ENCODE data around the gene KRT6A.
"Not testable (repeated sequence)": the region's sequence is repeated elsewhere in the genome, so short reads cannot be mapped to it uniquely, and the experiment has no call there.

Gene KRT6A

DNA sequence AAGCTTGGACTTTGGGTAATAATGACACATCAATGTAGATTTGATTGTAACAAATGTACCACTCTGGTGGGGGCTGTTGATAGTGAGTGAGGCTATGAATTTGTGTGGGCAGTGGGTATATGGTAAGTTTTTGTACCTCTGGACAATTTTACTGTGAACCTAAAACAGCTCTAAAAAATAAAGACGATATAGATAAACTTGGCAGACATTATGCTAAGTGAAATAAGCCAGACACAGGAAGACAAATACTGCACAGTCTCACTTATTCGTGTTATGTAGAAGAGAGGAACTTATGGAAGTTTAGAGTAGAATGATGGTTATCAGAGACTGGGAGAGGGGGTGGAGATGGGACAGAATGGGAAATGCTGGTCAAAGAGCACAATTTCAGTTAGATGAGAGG lies 28.2 kb downstream of the KRT6A start:
- no peak for DNase-seq (ENCODE audit: low read depth in 2 of 2)

DNA sequence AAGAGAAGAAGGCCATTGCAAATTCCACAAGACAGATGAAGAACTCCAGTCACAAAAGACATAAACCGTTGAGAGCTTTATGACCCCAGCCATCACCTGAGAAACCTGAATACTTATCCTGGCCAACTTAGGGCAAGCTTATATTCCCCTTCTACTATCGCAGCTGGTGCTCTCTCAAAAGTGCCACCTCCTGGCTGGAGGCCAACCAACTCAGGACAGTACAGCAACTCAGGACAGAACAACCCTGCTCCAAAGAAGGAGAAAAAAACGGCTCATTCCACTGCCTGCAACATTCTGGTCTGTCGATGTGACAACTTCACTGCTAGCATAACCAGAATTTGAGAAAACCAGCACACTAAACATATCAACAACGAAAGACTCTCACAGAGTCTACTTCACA lies 31.4 kb downstream of the KRT6A start:
- no peak for DNase-seq (ENCODE audit: low read depth in 2 of 2)

DNA sequence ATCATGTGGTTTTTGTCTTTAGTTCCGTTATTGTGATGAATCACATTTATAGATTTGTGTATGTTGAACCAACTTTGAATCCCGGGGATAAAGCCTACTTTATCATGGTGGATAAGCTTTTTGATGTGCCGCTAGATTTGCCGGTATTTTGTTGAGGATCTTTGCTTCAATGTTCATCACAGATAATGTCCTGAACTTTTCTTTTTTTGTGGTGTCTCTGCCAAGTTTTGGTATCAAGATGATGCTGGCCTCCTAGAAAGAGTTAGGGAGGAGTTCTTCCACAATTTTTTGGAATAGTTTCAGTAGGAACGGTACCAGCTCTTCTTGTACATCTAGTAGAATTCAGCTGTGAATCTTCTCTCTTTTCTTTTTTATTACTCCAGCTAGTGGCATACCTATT lies 34.2 kb downstream of the KRT6A start:
- DNase-seq (ENCODE audit: low read depth in 2 of 2): no peak

DNA sequence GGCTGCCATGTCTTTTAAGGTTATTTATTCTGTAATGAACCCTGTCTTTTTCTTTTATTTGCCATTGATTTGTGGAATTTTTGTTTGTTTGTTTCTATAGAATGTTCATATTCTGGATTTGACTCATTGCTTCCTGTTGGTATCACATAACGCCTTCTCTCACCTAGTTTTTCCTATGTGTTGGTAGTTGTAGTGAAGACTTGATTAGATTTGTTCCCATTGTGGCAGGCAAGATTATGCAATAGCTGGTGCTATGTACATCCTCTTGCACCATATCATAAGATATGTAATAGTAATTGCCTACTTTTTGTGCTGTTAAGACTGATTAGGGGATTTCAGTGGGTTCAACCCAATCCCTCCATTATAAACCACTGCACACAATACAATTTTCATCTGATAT lies 37.2 kb downstream of the KRT6A start:
- DNase-seq (ENCODE audit: low read depth in 2 of 2): no peak

DNA sequence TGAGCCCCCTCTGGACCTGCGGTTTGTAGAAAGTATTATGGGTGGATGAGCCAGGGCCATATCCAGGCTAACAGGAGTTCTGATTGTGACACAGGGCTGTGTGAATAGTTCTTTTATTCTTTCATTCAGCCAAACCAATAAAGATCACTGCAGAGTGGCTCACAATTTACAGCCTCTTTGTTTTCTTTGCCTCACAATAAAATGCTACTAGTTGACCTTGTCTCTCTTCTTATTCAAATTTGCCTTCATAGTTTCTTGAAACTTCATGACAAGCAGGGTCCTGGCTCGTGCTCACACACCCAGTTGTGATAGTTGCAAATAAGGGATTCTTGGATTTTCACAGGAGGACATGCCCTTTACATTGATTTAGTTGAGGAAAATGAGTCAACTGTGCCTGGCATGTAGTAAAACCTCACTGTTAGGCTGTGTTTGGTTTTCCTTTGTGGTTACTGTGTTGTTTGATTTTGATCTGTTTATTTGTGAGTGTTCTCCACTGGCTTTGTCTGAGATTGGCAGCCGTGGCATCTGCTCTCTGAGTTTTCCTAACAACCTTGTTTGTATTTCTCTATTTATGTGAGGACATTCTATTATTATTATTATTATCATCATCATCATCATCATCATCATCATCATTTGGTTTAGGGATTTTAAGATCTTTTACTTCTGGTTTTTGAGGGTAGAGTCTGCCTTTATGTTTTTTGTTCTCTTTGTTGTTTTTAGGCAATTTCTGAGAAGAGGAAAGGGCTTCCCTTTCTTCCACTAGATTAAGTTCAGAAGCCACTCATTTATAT lies 38.5 kb downstream of the KRT6A start:
- no peak for DNase-seq (ENCODE audit: low read depth in 2 of 2)

DNA sequence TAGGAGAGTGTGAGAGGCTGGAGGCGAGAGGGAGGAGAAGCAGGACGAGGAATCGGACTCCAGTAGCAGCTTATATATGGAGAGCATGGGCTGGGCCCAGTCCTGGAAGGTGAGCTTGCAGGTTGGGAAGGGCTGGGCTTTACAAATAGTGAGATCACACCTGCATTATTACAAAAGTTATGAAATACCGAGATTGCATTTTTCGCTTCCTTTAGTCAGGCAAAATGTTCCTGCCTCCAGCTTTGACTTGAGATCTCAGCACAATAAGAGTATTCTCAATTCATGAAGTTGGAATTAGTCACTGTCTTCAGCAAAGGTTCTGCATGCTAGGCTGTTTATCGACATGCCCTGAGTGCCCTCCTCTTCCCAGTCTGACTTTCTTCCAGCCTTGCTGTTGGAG lies 41.0 kb downstream of the KRT6A start, which contains the start of gene KRT6B:
KRT6B (minus strand) TSS at position 46 of the 400 bp plus-strand sequence. CDS start 68 bp downstream, outside the sequence.
- DNase-seq (ENCODE audit: low read depth in 2 of 2): no peak

DNA sequence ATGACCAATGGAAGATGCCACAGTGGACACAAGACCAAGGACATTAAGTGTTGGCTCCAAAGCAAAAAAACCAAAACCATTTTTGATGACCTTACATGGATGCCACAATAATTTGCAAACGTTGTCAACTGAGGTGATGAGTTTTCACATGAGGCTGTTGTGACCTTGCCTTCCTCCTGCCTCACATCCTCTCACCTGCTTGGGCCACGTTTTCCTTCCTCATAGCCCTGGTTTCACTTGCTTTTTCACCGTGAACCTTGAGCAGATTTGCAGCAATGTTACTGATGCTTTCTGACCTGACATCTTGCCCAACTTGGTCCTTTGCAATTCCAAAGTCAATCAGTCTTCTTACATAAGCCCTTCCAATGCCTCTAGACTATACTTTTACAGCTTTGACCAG lies 44.8 kb downstream of the KRT6A start:
- DNase-seq (ENCODE audit: low read depth in 2 of 2): no peak

DNA sequence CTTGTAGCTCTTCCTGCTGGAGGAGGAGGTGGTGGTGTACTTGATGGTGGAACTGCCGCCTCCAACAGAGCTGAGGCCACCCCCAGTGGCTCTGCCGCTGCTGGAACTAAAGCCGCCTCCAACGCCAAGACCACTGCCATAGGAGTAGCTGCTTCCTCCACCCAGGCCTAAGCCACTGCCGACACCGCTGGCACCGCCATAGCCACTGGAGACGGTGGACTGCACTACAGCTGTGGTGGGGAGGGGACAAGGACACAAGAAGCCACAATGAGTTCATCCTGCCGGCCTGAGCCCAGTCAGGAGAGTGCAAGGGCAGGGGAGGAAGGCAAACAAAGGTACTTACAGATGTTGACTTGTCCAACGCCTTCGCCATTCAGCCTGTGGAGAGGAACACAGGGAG lies 45.9 kb downstream of the KRT6A start:
- DNase-seq (ENCODE audit: low read depth in 2 of 2): not testable (repeated sequence)

DNA sequence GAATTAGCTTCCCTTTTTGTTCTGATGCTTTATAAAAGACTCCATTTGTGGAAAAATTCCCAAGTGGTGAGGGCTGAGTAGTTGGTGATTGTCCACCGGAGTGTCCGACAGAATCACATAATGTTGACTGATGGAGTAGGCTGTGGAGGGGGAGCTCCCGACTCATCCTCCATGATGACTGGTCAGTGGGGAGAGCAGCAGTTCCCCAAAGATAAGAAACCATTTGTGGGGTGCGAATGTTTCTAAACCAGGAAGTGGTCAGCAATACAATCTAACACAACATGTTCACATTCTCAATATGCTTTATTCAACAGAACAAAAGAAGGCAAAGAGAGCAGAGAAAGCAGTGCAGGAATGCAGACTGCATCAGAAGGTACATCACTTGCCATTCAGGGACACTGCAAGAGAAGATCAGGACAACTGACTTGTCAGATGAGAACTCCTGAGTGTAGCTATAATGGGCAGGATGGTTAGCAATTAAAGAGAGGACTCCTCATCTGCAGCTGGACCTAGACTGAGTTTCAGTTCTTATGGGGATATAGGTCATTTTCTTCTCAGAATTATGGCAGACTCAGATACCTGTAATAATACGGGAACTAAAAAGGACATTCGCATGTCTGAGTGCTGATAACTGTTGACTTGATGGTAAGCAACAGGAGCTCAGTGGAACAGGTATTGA lies 46.6 kb downstream of the KRT6A start:
- DNase-seq (ENCODE audit: low read depth in 2 of 2): no peak

DNA sequence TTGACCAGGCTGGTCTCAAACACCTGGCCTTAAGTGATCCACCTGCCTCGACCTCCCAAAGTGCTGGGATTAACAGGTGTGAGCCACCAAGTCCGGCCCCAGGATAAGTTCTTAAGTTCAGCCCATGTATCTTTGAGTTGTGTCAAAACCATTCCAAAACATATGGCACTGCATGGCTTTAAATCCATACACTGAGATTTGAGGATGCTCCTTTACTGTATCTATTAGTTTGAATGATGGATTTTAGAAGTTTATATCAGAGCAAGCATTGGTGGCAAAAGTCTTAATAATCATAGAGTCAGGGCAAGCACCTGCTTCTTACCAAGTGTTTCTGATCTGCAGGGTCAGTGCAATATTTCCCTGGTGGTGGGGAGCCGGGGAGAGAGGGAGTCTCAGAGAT lies 47.2 kb downstream of the KRT6A start:
- no peak for DNase-seq (ENCODE audit: low read depth in 2 of 2)

DNA sequence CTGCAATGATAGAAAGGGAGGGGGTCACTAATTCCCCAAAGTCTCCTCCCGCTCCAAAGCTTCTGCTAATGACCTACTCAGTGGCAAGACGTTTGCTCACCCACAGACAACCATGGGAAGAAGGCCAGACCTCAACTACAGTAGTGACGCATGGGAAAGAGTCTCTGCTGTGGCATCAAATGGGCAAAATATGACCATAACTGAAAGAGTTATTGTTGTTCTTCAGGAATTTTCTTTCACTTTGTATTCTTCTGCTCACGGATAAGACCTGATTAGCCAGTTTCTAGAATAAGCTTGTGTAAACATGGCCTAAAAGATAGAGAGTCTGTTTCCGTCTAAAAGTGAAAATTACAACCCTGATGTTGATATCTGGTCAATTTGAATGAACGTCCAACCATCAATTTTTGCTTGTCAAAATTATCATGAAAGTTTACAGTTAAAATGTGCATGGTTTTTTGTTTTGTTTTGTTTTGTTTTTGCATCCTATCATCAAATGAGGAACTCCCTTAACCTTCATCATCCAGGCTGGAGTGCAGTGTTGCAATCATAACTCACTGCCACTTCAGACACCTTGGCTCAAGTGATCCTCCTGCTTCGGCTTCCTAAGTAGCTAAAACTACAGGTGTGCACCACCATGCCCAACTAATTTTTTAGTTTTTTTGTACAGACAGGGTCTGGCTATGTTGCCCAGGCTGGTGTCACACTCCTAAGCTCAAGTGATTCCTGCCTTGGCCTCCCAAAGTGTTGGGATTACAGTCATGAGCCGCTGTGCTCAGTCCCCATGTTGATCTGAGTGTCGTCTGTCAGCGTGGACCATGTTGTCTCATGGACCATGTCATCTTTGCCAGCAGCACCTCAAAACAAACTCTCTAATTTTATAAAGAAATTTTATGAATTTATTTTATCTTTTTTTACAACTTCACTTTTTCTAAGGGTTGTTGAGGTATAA lies 48.1 kb downstream of the KRT6A start:
- no peak for DNase-seq (ENCODE audit: low read depth in 2 of 2)

DNA sequence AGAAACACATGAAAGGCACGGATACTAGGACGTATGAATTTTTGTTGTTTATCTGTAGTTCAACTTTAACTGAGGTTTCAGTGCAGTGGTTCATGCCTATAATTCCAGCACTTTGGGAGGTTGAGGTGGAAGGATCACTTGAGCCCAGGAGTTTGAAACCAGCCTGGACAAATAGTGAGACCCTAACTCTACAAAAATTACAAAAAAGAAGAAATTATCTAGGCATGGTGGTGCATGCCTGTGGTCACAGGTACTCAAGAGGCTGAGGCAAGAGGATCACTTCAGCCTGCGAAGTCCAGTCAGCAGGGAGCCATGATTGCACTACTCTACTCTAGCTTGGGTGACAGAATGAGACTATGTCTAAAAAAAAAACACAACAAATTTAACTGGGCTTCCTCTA lies 49.1 kb downstream of the KRT6A start:
- no peak for DNase-seq (ENCODE audit: low read depth in 2 of 2)

DNA sequence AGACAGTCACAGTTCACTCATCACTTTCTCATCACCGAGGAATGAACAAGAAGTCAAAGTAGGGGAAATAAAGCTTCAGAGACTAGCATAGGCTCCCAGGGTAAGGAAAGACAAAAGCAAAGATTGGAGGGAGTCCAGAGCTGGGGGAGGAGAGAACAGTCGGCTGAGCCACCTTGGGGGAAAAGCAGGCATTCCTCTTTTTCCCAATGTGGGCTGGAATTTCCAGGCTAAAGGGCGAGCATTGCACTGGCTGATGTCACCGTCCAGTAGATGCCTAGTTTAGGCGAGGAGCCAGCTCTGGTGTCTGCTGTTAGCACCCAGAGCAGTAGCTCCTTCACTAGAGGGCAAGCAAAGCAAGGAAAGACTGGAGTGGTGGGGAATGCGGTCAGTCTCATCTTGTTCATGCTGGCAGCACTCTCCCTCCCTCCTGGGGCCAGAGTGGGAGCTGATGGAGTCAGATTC lies 50.4 kb downstream of the KRT6A start:
- no peak for DNase-seq (ENCODE audit: low read depth in 2 of 2)

DNA sequence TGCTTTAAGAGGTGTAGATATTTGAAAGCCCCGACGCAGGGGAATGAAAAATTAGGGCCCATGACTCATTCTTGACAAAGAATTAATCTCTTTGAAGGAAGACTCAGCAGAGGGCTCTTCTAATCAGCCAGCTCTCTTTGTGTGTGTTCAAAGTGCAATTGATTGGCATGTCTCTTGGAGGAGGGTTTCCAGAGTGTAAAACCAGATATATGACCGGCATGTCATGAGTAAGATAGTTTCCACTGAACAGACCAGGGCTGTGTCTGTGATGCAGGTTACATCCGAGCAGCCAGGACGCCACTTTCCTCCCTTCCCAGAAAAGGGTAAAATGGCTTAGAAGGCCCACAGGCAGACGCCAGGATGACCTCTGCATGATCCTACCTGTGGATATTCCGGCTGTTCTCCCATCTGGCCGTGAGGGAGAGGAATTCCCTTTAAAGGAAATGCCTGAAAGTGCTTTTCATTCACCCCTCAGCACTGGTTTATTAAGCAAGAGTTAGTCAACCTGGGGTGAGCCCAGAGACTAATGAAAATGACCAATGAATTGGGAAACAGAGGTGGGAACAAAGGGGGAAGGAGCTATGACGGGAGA lies 51.6 kb downstream of the KRT6A start:
- DNase-seq (ENCODE audit: low read depth in 2 of 2): no peak

DNA sequence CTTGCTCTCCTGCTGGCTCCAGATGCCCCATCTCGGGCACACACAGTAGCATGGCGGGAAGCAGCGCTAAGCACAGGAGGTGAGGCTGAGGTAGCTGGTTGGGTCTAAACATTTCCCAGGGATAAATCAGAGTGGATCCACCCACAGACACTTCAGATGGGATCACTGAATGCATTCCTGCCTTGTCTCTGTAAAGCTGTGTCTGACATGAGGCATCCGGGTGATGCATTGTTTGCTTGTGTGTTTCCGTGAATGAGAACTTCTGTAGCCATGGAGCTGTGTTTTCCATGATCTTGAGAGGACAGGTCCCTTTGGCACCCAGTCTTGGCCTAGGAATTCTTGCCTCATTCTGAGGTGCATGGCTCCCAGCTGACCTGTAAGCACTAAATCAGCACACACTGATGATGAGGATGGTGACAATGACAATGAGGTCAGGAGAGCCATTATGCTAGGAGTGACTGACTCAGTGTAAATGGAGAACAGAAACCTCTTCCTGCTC lies 52.2 kb downstream of the KRT6A start:
- DNase-seq (ENCODE audit: low read depth in 2 of 2): no peak

DNA sequence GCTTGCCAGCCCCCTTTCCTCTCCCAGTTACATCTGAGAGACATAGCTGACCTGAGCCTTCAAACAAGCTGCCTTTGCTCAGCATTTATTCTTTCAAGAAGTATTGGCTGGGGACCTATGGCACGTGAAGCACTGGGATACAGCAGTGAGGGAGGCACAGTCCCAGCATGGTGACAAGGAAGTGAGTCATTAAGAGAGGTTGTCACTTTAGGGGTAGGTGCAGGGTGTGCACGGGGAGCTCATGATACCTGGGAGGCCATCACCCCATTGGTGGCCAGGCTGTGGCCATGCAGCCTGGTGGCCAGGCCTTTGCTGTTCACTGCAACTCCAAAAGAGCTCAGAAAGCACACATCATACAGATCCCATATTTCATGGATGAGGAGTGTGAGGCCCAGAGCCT lies 53.2 kb downstream of the KRT6A start:
- DNase-seq (ENCODE audit: low read depth in 2 of 2): no peak

DNA sequence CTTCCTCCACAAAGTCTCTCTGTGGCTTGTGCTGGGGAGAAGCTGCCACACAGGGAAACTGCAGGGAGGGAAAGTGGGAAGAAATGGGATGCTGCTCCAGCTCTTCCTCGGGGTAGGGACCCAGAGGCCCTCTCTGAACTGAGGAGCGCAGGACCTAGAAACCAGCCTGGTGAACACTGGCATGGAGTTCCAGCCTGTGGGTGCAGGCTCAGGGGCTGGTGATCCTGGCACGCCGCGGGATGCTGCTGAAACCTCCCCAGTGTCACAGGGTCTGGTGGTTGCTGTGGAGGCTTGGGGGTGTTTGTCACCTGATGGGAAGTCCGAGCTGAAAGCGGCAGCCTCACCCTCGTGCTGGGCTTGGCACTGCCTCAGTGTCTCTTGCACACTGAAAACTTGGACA lies 53.6 kb downstream of the KRT6A start:
- no peak for DNase-seq (ENCODE audit: low read depth in 2 of 2)

DNA sequence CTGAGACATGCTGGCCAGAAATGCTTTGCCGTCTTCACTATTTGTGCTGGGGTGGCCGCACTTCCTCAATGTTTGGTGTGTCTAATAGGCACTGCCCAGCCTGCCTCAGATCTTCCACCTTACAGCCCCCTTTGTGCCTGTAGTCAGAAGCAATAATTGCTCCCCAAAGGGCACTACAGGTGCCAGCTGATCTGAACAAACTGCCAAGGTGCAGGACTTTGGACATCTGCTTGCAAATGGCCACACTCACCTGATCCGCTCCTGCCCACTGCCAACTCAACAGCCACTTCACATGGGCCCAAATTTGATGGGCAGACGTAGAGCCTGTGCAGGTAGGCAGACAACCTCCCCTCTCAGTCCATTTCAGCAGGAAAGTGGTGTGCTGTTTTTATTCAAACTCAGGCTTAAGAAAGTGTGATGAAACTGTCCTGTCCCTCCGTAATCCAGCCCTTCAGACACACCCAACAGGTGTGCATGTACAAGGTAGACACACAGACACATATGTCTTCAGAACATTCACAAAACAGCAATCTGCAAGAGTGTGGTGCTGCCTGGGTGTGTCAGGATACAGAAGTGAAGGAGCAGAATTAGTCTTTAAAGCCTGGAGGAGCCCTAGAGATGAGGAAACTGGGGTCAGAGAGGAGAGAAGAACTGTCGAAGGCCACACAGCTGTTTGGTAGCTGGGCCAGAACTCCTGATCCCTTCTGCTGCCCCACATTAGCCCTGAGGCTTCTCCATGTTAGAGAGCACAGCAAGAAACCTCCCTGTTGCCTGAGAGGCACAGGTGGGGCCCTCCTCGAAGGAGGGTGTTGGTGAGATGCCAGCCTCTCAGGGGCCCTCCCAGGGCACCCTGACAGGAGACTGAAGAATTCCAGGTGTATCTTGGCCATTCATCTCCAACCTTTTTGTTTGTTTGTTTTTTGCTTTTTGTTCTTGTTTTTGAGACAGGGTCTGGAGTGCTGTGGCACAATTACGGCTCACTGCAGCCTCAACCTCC lies 54.5 kb downstream of the KRT6A start:
- DNase-seq (ENCODE audit: low read depth in 2 of 2): no peak

DNA sequence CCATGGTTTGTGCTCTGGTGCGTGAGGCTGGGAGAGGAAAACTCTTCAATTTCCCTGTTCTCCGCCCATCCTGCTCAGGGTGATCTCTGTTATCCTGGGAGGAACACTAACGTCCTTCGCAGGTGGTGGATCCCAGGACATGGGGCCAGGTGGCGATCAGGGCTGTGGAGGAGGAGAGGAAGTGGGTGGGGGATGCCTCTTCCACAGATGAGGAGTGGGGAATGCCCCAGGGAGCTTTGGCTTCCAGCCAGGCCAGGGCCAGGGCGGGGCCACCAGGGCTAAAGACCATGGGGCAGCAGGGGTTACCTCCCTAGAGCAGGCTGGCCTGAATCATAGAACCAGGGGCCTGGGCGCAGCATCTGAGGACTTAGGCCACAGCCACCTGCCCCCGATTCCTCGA lies 55.5 kb downstream of the KRT6A start:
- DNase-seq (ENCODE audit: low read depth in 2 of 2): no peak

All from stimulated activated CD8-positive, alpha-beta memory T cell treated with anti-CD3 and anti-CD28 coated beads, Interleukin-2, amount 100 ng/mL, for 1 hour (primary cell).